Measurements from ENCODE around the gene IFNA2.

IFNA2 gene

DNA sequence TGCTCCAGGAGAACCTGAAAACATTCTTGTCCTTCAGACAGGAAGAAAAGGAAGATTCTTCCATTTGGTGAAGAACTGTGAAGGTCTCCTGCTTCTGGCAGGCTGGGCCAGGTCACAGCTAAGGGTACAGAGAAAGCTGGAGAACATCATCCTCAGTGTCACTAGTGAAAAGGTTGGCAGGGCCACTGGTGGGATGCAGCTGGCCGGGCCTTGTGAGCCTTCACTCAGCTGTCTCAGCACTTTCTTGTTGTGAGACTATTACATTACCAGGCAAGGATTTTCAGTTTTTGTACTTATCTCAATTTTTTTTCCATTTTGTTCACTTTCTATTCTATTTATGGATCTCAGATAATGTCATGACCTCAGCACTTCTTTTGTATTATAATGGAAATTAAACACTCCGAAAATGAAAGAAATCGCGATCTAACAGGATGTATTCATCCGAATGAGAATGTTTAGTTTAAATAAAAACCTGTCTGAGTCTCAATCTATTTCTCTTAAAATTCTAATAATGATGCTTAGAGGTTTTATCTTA, 13.8 kb upstream of the IFNA2 start:
- no peak overlapping the region for H2AK5ac ChIP-seq (ENCODE audit: low read length)
- no peaks in the 10 kb centered on the region for H3K79me2 ChIP-seq (ENCODE audit: control insufficient read depth, insufficient read depth, low read length)
- H3K9ac ChIP-seq (ENCODE audit: low read length), result no peak overlapping the region
- H3K4me1 ChIP-seq (ENCODE audit: control insufficient read depth, low read depth, low read length), result no peaks in the 10 kb centered on the region
- H2BK5ac ChIP-seq (ENCODE audit: low read length), result no peak overlapping the region
- no peak overlapping the region for H3K4me3 ChIP-seq (ENCODE audit: low read length)
- H2BK15ac ChIP-seq (replicated peaks; ENCODE audit: low read depth), result no peak overlapping the region
- H3K79me1 ChIP-seq (ENCODE audit: low read length), result no peaks in the 10 kb centered on the region
- no peaks in the 10 kb centered on the region for H3K27me3 ChIP-seq (ENCODE audit: insufficient read depth, low read length, poor library complexity)
- H3K56ac ChIP-seq (ENCODE audit: low read length), result no peak overlapping the region
- H3K27ac ChIP-seq (ENCODE audit: low read depth, low read length), result no peak overlapping the region
- no peak overlapping the region for H3K4ac ChIP-seq (ENCODE audit: low read depth, low read length)
- no peak overlapping the region for H3K23ac ChIP-seq (ENCODE audit: low read length)
- no peak overlapping the region for H3K4me2 ChIP-seq (ENCODE audit: low read length)
- no CpG with 5 or more reads among the region's 5 CpGs for WGBS (ENCODE audit: extremely low coverage, insufficient coverage, low lambda C conversion rate)
- no peak overlapping the region for H2BK120ac ChIP-seq (ENCODE audit: low read depth, low read length)
- H4K8ac ChIP-seq (ENCODE audit: low read depth, low read length), result no peak overlapping the region
- H3K36me3 ChIP-seq (ENCODE audit: control insufficient read depth, insufficient read depth, low read length), result no peaks in the 10 kb centered on the region
- H4K5ac ChIP-seq (ENCODE audit: low read length), result no peak overlapping the region
- no peak overlapping the region for H3K18ac ChIP-seq (ENCODE audit: low read length)
- DNase-seq, result no peak

DNA sequence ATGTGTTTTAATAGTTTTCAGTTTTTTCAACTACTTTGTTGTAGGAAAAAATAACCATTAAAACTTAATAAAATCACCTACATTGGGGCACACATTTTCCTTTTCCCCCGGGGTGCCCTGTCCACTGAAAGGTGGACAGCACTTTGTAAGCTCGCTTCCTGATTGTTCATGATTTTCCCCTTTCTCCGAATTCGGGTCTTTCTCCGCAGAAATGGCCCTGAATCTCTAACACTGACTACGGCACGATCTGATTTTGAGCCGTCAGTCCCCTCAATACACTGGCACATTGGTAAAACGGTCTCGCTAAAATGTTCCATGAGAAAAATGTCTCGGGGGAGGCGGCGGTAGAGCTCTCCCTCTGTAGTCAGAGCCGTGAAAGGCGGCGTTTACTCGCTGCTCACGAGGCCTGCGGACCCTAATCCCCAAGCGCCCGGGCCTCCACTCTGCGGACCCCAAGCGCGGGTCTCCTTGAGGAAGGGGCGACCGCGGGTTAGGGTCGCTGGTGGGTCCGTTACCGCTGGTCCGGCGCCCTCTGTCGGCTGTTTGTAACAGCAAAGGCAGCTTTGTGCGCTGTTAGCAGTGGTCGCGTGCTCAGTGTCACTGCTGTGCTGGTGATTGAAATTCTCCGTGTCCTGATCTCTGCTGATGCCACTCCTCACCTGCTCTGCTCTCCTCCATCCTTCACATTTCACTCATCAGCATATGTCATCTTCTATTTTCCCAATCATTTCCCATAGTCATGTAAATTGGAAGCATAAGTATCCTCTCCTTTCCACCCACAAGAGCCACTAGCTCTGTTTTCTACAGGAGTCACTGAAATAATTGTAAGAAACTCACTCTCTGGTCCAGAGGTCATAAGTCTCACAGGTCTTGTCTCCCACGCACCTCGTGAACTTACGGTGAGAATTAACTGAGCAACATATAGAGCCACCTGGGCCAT, 10.8 kb upstream of the IFNA2 start:
- H3K4me2 ChIP-seq (ENCODE audit: low read length), result peak overlapping the region; percentile 51
- no peaks in the 10 kb centered on the region for H3K36me3 ChIP-seq (ENCODE audit: control insufficient read depth, insufficient read depth, low read length)
- no peak overlapping the region for H2BK120ac ChIP-seq (ENCODE audit: low read depth, low read length)
- no peak overlapping the region for H3K18ac ChIP-seq (ENCODE audit: low read length)
- no peak overlapping the region for H2AK5ac ChIP-seq (ENCODE audit: low read length)
- H3K23ac ChIP-seq (ENCODE audit: low read length), result no peak overlapping the region
- H2BK15ac ChIP-seq (replicated peaks; ENCODE audit: low read depth), result no peak overlapping the region
- DNase-seq, result peak; percentile 68
- no peaks in the 10 kb centered on the region for H3K4me1 ChIP-seq (ENCODE audit: control insufficient read depth, low read depth, low read length)
- WGBS (ENCODE audit: extremely low coverage, insufficient coverage, low lambda C conversion rate), result no CpG with 5 or more reads among the region's 40 CpGs
- H3K56ac ChIP-seq (ENCODE audit: low read length), result peak overlapping the region; percentile 71
- H3K4ac ChIP-seq (ENCODE audit: low read depth, low read length), result no peak overlapping the region
- H3K27ac ChIP-seq (ENCODE audit: low read depth, low read length), result no peak overlapping the region
- no peak overlapping the region for H2BK5ac ChIP-seq (ENCODE audit: low read length)
- H3K27me3 ChIP-seq (ENCODE audit: insufficient read depth, low read length, poor library complexity), result no peaks in the 10 kb centered on the region
- H4K8ac ChIP-seq (ENCODE audit: low read depth, low read length), result no peak overlapping the region
- no peak overlapping the region for H4K5ac ChIP-seq (ENCODE audit: low read length)
- H3K79me1 ChIP-seq (ENCODE audit: low read length), result no peaks in the 10 kb centered on the region
- no peak overlapping the region for H3K4me3 ChIP-seq (ENCODE audit: low read length)
- no peaks in the 10 kb centered on the region for H3K79me2 ChIP-seq (ENCODE audit: control insufficient read depth, insufficient read depth, low read length)
- H3K9ac ChIP-seq (ENCODE audit: low read length), result peak overlapping the region; percentile 34

DNA sequence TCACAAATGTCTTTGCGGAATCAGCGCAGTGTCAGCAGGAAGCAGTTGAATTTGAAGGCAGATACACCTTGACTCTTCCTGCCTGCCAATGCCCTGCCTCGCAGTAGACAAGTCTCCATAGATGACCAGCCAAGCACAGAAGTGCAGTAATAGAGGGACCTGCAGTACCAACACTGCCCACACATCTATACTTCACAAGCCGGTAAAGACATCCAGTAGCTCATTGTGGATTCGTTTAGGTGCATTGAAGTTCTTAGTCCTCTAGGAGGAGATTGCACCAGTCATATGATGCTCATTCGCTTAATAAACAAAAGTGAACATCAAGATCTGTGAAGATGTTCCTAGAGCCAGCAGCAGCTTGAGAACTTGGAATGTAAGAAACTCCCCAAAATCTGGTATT, 7.1 kb upstream of the IFNA2 start:
- no peak overlapping the region for H2BK120ac ChIP-seq (ENCODE audit: low read depth, low read length)
- no peak overlapping the region for H3K4me2 ChIP-seq (ENCODE audit: low read length)
- no peak overlapping the region for H3K18ac ChIP-seq (ENCODE audit: low read length)
- H3K27me3 ChIP-seq (ENCODE audit: insufficient read depth, low read length, poor library complexity), result no peaks in the 10 kb centered on the region
- H4K5ac ChIP-seq (ENCODE audit: low read length), result no peak overlapping the region
- H3K36me3 ChIP-seq (ENCODE audit: control insufficient read depth, insufficient read depth, low read length), result no peaks in the 10 kb centered on the region
- H3K27ac ChIP-seq (ENCODE audit: low read depth, low read length), result no peak overlapping the region
- H2BK15ac ChIP-seq (replicated peaks; ENCODE audit: low read depth), result no peak overlapping the region
- H3K4me1 ChIP-seq (ENCODE audit: control insufficient read depth, low read depth, low read length), result no peaks in the 10 kb centered on the region
- no peak overlapping the region for H3K9ac ChIP-seq (ENCODE audit: low read length)
- H3K79me2 ChIP-seq (ENCODE audit: control insufficient read depth, insufficient read depth, low read length), result no peaks in the 10 kb centered on the region
- H3K56ac ChIP-seq (ENCODE audit: low read length), result no peak overlapping the region
- no peak overlapping the region for H4K8ac ChIP-seq (ENCODE audit: low read depth, low read length)
- no peak overlapping the region for H2BK5ac ChIP-seq (ENCODE audit: low read length)
- H3K23ac ChIP-seq (ENCODE audit: low read length), result no peak overlapping the region
- no peak overlapping the region for H2AK5ac ChIP-seq (ENCODE audit: low read length)
- H3K79me1 ChIP-seq (ENCODE audit: low read length), result no peaks in the 10 kb centered on the region
- H3K4ac ChIP-seq (ENCODE audit: low read depth, low read length), result no peak overlapping the region
- H3K4me3 ChIP-seq (ENCODE audit: low read length), result no peak overlapping the region
- peak; percentile 86 for DNase-seq
- no CpG with 5 or more reads among the region's 6 CpGs for WGBS (ENCODE audit: extremely low coverage, insufficient coverage, low lambda C conversion rate)

DNA sequence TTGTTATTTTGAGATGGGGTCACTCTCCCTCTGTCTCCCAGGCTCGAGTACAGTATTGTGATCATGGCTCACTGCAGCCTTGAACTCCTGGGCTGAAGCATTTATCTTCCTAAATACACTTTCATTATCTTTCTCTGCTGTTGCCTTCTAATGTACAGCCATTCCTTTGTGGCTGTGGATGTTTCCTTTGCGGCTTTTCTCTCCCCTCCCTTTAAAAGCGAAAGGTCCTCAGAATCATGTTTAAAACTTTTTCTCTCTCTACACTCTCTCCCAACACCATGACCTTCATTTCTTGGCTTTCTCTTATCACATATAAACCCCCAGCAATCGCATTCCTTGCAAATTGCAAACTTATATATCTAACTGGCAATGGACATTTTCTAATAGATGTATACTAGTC, 1.6 kb downstream of the IFNA2 start:
- WGBS (ENCODE audit: extremely low coverage, insufficient coverage, low lambda C conversion rate), result 100% methylated on average over 1 of the region's 4 CpGs
- Histone ChIP-seq H3K4ac (ENCODE audit: low read depth, low read length) (no peak overlapping the region), H2AK5ac (ENCODE audit: low read length) (no peak overlapping the region), H2BK5ac (ENCODE audit: low read length) (no peak overlapping the region), H3K79me2 (ENCODE audit: control insufficient read depth, insufficient read depth, low read length) (no peaks in the 10 kb centered on the region), H3K4me3 (ENCODE audit: low read length) (no peak overlapping the region), H3K27ac (ENCODE audit: low read depth, low read length) (no peak overlapping the region), H2BK15ac (replicated peaks; ENCODE audit: low read depth) (no peak overlapping the region), H4K8ac (ENCODE audit: low read depth, low read length) (no peak overlapping the region), H3K4me1 (ENCODE audit: control insufficient read depth, low read depth, low read length) (no peaks in the 10 kb centered on the region), H2BK120ac (ENCODE audit: low read depth, low read length) (no peak overlapping the region), H3K23ac (ENCODE audit: low read length) (no peak overlapping the region), H3K36me3 (ENCODE audit: control insufficient read depth, insufficient read depth, low read length) (no peaks in the 10 kb centered on the region), H3K18ac (ENCODE audit: low read length) (no peak overlapping the region), H3K9ac (ENCODE audit: low read length) (no peak overlapping the region), H3K79me1 (ENCODE audit: low read length) (no peaks in the 10 kb centered on the region), H3K56ac (ENCODE audit: low read length) (no peak overlapping the region), H3K27me3 (ENCODE audit: insufficient read depth, low read length, poor library complexity) (no peaks in the 10 kb centered on the region), H4K5ac (ENCODE audit: low read length) (no peak overlapping the region), H3K4me2 (ENCODE audit: low read length) (no peak overlapping the region)
- DNase-seq, result no peak

DNA sequence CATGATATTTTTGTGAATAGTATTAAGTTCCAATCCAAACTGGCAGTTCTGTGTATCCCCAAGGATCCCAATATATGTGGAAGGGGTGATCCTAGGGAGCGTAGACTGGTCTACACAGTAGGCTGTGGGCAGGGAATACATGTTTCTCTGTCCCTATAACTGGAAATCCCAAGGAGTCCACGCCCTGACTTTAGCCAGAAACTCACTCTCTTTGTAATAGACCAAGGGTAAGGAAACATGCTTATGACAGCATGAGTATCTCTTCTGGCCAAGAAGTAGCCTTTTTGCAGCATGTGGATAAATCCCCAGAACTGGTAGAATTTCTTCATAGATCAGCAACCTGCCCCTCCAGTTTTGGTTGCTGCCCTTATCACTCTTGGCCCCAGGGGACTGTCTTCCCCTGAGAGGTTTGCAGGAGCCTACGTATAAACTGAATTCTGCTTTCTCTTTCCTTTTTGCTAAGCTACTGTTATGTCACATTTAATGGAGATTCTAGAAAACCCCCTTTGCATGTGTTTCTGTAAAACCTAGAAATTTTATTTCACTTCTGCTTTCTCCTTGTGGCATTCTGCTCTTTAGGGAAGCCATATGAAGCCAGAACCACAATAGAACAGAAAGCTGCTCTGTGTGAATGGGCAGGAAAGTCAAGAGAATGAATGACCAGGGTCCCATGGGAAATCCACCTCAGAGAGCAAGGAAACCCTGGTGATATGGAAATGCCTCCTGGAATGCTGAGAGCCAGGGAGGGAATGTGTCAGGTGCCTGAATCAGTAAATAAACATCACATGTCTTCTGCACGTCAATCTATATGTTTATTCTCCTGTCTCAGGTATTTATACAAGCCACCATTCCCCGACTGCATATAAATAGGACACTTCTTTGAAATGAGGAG, 3.5 kb downstream of the IFNA2 start:
- Histone ChIP-seq H3K79me1 (ENCODE audit: low read length) (no peaks in the 10 kb centered on the region), H3K4me1 (ENCODE audit: control insufficient read depth, low read depth, low read length) (no peaks in the 10 kb centered on the region), H4K5ac (ENCODE audit: low read length) (no peak overlapping the region), H3K18ac (ENCODE audit: low read length) (no peak overlapping the region), H3K56ac (ENCODE audit: low read length) (no peak overlapping the region), H2BK15ac (replicated peaks; ENCODE audit: low read depth) (no peak overlapping the region), H3K4me3 (ENCODE audit: low read length) (no peak overlapping the region), H3K4me2 (ENCODE audit: low read length) (no peak overlapping the region), H4K8ac (ENCODE audit: low read depth, low read length) (no peak overlapping the region), H3K23ac (ENCODE audit: low read length) (no peak overlapping the region), H3K4ac (ENCODE audit: low read depth, low read length) (no peak overlapping the region), H3K9ac (ENCODE audit: low read length) (no peak overlapping the region), H3K27me3 (ENCODE audit: insufficient read depth, low read length, poor library complexity) (no peaks in the 10 kb centered on the region), H3K79me2 (ENCODE audit: control insufficient read depth, insufficient read depth, low read length) (no peaks in the 10 kb centered on the region), H2BK120ac (ENCODE audit: low read depth, low read length) (no peak overlapping the region), H3K27ac (ENCODE audit: low read depth, low read length) (no peak overlapping the region), H3K36me3 (ENCODE audit: control insufficient read depth, insufficient read depth, low read length) (no peaks in the 10 kb centered on the region), H2AK5ac (ENCODE audit: low read length) (no peak overlapping the region), H2BK5ac (ENCODE audit: low read length) (no peak overlapping the region)
- DNase-seq, result peak; percentile 48
- WGBS (ENCODE audit: extremely low coverage, insufficient coverage, low lambda C conversion rate), result no CpG with 5 or more reads among the region's 5 CpGs

All from mesendoderm (in vitro differentiated cells).